ENCODE data around the gene TMEM39A. TPM values are rescaled to one million over a fixed set of nuclear protein-coding genes. Genes with fewer than 3 reads are reported as not detected.

The TMEM39A gene
- total RNA-seq, 1 donor from 2014 or later = 37.0 TPM

DNA sequence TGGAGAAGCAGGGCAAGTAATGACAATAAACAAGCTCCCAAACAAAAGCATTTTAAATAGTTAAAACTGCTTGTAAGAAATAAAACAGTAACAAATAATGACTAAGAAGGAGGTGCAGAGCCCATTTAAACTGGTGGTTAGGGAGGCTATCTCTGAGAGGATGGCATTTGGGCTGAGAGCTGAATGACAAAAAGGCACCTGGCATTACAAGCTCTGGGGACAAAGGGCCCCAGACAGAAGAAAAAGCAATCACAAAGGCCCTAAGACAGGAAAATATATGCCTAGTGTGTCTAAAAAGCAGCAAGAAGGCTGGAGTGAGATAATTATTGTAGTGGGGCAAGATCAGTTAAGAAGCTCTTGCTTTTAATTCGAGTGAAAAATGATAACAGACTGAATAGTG, 9.6 kb downstream of the TMEM39A start:
- no peak for DNase-seq (ENCODE audit: low spot score)

DNA sequence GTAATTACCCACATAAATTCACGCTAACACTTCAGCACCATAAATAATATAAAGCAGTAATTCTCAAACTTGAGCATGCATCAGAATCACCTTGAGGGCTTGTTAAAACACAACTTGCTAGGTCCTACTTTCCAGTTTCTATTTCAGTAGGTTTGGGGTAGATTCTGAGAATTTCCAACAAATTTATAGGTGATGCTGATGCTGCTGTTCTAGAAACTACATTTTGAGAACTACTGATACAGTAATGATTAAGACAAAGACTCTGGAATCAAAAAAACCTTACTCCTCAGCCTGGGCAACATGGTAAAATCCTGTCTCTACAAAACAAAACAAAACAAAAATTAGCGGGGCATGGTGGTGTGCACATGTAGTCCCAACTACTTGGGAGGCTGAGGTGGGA, 18.8 kb downstream of the TMEM39A start:
- DNase-seq (ENCODE audit: low spot score) = no peak

DNA sequence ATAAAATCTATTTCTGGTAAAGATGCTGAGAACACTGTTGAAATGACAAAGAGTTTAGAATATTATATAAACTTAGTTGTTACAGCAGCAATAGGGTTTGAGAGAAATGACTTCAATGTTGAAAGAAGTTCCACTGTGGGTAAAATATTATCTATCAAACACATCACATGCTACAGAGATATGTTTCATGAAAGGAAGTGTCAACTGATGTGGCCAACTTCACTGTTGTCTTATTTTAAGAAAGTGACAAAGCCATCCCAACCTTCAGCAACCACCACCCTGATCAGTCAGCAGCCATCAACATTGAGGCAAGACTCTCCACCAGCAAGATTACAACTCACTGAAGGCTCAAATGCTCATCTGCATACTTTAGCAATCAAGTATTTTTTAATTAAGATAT, 20.2 kb downstream of the TMEM39A start:
- no peak for DNase-seq (ENCODE audit: low spot score)

GRCh38 chr3:119437691-119438258, 25.6 kb downstream of the TMEM39A start:
- no peak for DNase-seq (ENCODE audit: low spot score)

DNA sequence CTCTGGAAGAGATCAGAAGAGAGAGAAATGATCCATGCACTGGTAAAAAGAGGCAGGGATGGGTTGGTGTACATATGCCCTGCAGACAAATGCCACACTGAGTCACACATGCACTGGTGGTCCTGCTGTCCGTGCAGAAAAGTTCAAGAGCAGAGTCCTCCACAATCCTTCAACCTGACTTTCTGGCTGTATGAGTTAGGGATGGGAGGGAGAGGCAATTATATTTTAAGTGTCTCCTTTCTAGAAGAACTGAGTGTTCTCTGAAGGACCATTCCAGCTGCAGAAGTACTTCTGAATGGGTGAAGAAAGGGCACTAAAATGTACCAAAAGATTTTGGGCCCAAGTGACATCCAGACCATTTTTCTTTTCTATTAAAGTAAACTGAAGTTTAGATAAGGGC, 26.4 kb downstream of the TMEM39A start:
- DNase-seq (ENCODE audit: low spot score) = no peak

DNA sequence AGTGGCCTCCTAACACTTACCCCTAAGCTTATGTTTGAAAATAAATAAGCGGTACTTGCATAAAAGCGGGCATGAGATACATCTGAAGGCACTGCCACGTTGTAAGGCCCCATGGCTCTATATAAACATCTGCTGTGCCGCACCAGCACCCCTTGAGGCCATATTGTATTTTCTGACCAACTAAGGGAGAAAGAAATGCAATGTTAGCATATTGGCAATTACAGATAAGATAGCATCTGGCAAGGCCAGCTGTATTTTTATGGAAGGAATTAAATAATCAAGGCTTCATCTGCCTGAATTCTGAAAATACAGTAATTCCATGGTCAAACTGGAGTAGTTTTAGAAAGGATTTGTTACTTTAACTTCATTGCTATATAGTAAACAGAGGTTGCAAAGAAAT, 28.7 kb downstream of the TMEM39A start:
- no peak for DNase-seq (ENCODE audit: low spot score)

GRCh38 chr3:119433613-119434325, 29.6 kb downstream of the TMEM39A start:
- DNase-seq (ENCODE audit: low spot score) = no peak

GRCh38 chr3:119428538-119428937, 34.9 kb downstream of the TMEM39A start:
- DNase-seq (ENCODE audit: low spot score) = no peak

- DNase-seq (ENCODE audit: low spot score) = no peak
Measured at GRCh38 chr3:119427669-119428068, 35.7 kb downstream of the TMEM39A start.

- DNase-seq (ENCODE audit: low spot score) = no peak
Measured at GRCh38 chr3:119420196-119420595, 43.2 kb downstream of the TMEM39A start.

- DNase-seq (ENCODE audit: low spot score) = no peak
Measured at GRCh38 chr3:119418641-119419040, 44.8 kb downstream of the TMEM39A start.

- no peak for DNase-seq (ENCODE audit: low spot score)
Measured at GRCh38 chr3:119417771-119418512, 45.5 kb downstream of the TMEM39A start.

GRCh38 chr3:119416873-119417272, 46.5 kb downstream of the TMEM39A start:
- no peak for DNase-seq (ENCODE audit: low spot score)

DNA sequence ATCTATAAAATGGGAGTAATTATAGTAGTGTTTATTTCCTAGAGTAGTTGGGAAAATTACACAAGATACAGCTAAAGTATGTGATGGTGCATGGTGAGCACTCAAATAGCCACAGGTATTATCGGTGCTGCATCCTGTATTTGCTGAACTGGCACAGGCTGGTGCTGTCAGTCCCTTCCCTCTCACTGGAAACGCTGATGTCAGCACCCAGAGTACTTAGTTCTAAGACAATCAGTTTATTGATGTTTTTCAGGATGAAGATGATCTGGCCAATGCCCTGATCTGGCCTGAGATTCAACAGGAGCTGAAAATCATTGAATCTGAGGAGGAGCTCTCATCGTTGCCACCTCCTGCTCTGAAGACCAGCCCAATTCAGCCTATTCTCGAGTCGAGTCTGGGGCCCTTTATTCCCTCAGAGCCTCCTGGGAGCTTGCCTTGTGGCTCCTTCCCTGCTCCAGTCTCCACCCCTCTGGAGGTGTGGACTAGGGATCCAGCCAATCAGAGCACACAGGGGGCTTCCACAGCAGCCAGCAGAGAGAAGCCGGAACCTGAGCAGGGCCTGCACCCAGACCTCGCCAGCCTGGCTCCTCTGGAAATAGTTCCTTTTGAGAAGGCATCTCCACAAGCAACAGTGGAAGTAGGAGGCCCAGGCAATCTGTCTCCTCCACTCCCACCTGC, 49.7 kb downstream of the TMEM39A start:
- no peak for DNase-seq (ENCODE audit: low spot score)

- no peak for DNase-seq (ENCODE audit: low spot score)
Measured at GRCh38 chr3:119409844-119410243, 53.6 kb downstream of the TMEM39A start.

GRCh38 chr3:119408243-119408950, 55.0 kb downstream of the TMEM39A start:
- DNase-seq (ENCODE audit: low spot score) = no peak

DNA sequence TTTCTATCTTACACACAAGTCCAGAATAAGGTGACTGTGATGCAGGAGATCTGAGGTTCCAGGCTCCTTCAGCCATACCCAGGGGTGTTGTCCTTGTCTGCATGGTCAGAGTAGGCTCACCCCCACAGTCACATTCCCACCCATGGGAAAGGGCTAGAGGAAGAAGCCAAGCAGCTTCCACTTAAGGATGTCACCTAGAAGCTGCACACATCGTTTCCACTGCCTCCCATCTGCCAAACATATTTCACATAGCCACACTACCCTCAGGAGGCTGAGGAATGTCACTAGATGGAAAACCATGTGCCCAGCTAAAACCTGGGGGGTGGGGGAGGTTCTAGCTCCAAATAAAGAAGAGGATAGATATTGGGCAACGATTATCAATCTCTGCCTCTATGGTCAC, 58.1 kb downstream of the TMEM39A start:
- no peak for DNase-seq (ENCODE audit: low spot score)

GRCh38 chr3:119403201-119403600, 60.2 kb downstream of the TMEM39A start:
- DNase-seq (ENCODE audit: low spot score) = no peak

DNA sequence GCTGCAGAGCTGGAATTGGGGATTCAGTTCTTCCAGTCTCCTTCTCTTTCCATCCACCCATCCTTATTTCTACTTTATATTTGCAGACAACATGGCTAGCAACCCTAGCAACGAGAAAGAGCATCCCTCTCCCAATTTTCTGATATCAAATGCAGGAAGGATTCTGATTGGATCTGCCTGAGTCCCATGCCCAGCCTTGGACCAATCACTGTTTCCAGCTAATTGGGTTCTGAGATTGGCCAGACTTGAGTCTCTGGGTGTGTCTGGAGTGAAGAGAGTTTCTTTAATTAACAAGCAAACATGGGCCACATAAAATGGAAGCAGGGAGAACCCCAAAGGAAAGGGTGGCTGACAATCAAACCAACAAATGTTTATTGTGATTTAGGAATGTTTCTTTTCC, 60.6 kb downstream of the TMEM39A start:
- no peak for DNase-seq (ENCODE audit: low spot score)

DNA sequence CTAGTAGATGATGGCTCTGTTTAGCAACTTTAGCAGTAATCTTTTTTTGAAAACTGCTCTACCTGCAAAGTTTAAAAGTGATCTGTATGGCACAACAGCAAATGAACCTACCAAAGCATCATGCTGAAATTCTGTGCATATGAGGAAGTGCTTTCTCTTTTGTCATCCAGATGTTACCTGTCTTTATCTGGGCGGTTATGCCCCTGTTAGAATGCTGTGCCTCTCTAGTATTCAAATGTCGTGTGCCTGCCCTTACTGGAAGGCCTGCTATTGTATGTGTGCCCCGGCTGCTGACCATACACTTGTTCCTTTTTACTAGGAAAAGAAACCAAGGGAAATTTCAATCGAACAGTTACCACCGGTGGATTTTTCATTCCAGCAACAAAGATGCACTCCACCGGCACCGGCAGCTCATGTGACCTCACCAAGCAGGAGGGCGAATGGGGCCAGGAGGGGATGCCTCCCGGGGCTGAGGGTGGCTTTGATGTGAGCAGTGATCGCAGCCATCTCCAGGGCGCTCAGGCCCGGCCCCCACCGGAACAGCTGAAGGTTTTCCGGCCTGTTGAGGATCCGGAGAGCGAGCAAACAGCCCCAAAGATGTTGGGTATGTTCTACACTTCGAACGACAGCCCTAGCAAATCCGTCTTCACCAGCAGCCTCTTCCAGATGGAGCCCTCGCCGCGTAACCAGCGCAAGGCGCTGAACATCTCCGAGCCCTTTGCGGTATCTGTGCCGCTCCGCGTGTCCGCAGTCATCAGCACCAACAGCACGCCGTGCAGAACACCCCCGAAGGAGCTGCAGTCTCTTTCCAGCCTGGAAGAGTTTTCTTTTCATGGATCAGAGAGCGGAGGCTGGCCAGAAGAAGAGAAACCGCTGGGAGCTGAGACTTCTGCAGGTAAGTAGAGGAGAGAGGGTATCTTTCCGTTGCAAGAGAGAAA, 61.6 kb downstream of the TMEM39A start:
- no peak for DNase-seq (ENCODE audit: low spot score)

DNA sequence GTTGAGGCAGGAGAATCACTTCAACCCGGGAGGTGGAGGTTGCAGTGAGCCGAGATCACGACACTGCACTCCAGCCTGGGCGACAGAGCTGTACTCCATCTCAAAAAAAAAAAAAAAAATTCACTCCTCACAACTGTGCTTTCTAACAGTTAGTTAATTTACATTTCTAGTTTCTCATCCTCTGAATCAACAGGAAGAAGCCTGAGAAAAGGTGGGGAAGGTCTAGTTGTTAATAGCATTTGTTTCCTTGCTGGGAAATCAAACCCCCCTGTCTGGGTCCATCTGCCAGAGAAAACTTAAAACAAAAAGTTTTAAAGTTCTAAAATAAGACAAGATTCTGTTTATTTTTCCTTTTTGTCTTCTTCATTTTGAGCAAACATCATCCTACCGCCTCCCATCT, 62.3 kb downstream of the TMEM39A start:
- no peak for DNase-seq (ENCODE audit: low spot score)
